Activated gamma-delta T cell (primary cell): Measurements from ENCODE around the gene WDR13.
"Not testable (repeated sequence)": the region's sequence is repeated elsewhere in the genome, so short reads cannot be mapped to it uniquely, and the experiment has no call there.

Source experiments
- DNase-seq: peaks from one replicate; lab custom pipeline; 2025; lab: John Stamatoyannopoulos, UW

WDR13 gene

GRCh38 chrX:48595929-48596328 is 1.4 kb upstream of the WDR13 start:
- no peak for DNase-seq

- DNase-seq: no peak
Observed at GRCh38 chrX:48598614-48599013, 1.3 kb downstream of the WDR13 start.

- no peak for DNase-seq
Observed at GRCh38 chrX:48599341-48599740, 2.0 kb downstream of the WDR13 start.

- DNase-seq: no peak
Observed at GRCh38 chrX:48600226-48600625, 2.9 kb downstream of the WDR13 start.

GRCh38 chrX:48601741-48602394 is 4.6 kb downstream of the WDR13 start:
- no peak for DNase-seq

DNA sequence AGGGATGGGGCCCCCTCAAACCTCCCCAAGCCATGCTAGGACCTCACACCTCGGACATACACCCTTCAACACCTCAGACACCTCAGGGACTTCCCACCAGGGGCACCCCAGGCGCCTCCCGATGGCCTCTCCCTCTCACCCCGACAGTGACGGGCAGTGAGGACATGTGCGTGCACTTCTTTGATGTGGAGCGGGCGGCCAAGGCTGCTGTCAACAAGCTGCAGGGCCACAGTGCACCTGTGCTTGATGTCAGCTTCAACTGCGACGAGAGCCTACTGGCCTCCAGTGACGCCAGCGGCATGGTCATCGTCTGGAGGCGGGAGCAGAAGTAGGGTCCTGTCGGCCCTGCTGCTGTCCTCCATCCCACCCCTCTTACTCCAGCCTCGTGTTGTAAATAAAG is 7.4 kb downstream of the WDR13 start:
- DNase-seq: no peak

GRCh38 chrX:48606091-48606490 is 8.8 kb downstream of the WDR13 start:
- DNase-seq: no peak

GRCh38 chrX:48611703-48612102 is 14.4 kb downstream of the WDR13 start:
- DNase-seq: no peak

DNA sequence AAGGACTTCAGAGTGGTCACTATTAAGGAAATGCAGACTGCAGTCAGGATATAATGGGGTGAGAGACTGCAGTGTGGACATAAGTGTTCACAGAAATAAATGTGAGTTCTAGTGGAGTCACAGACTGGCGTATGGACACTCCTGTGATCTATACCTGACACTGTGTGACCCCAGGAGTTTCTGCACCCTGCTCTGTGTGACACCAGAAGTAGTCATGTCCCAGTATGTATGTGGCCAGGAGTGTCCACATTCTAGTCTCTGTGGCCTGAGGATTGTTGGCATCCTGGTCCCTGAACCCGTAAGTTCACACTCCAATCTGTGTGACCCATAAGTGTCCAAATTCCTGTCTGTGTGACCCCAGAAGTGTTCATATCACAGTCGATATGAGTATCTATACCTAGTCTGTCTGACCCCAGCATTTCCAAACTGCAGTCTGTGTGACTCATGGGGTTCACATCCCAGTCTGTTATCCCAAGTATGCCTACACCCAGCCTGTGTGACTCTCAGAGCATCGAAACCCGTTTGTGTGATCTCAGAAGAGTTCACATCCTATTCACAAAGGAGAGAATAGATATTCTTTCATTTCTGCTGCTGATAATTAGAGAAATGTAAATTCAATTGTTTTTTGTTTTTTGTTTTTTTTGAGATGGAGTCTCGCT is 16.3 kb downstream of the WDR13 start:
- DNase-seq: no peak

DNA sequence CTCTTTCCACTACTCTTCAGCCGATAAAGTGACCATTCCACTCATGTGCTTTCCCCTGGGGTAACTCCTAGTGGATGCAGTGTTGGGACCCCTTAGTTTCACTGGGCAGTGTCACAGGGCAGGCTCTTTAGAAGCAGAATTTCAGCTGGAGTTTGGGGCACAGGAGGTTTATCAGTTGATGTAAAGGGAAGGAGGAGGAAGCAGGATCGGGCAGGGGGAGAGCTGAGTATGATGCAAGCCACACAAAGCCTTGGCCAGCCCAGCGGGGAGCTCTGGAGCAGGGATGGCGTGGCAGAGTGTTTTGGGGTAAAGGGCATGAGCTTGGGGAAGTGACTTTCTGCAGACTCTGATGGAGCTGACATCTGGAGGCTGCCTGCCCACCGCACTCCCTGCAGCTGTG is 19.3 kb downstream of the WDR13 start:
- DNase-seq: no peak

- no peak for DNase-seq
Observed at GRCh38 chrX:48617542-48618340, 20.4 kb downstream of the WDR13 start.

GRCh38 chrX:48626401-48627298 is 29.4 kb downstream of the WDR13 start:
- no peak for DNase-seq

DNA sequence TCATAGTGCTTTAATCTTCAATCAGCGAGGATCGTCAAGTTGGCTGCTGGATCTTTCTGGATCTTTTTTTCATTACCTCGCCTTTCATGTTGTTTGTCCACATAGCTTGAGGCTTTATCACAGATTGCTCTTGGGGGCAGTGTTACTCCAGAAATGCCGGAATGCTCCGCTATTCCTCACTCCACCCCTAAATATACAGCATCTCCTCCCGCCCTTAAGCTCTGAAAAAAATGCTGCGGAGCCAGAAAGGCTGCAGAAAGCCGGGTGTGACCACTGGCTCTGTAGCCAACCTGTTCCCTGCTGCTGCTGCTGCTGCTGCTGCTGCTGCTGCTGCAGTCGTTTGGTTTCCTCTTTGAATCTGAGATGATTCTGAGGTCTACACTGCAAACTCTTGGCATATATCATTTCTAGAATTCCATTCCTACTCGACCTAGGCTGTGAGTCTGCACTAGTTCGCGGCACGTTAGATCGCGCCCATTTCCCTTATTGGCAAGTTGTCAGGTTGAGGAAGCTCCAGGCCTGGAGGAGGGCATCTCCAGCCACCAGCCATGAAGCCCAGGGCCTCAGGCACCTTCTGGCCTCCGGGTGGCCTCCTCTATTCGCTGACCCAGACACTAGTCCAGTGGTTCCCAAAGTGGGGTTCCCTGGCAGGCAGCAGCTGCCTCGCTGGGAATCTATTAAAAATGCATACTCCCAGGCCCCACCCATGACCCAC is 34.2 kb downstream of the WDR13 start:
- DNase-seq: no peak

- DNase-seq: no peak
Observed at GRCh38 chrX:48632207-48632606, 34.9 kb downstream of the WDR13 start.

GRCh38 chrX:48636301-48636700 is 39.0 kb downstream of the WDR13 start:
- DNase-seq: no peak

DNA sequence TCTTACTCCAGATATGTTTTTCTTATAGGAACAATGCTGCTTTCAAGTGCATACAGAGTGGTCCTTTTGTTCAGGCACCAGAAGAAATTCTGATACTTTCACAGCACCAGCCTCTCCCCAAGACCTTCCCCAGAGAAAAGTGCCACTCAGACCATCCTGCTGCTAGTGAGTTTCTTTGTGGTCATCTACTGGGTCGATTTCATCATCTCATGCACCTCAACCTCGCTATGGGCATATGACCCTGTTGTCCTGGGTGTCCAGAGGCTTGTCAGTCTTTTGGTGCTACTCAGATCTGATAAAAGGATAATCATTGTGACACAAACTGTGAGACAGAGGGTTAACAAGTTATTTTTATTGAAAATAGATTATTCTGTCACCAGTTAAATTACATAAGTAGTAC is 39.5 kb downstream of the WDR13 start:
- DNase-seq: no peak

DNA sequence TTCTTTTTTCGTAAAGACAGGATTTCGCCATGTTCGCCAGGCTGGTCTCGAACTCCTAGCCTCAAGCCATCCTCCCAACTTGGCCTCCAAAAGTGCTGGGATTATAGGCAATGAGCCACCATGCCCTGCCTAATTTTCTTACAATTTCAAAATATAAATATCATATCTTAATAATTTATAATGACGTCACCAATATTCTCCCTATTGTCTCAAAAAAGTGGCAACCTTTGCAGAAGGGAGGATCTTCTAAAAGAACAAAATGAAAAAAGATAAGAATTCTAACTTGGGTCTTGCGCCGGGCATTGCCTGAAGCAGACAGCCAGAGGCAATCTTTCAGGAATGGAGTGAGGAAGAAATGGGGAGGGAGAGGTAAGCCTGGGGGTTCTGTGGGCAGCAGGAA is 48.4 kb downstream of the WDR13 start:
- no peak for DNase-seq

GRCh38 chrX:48648336-48648751 is 51.1 kb downstream of the WDR13 start:
- DNase-seq: no peak

DNA sequence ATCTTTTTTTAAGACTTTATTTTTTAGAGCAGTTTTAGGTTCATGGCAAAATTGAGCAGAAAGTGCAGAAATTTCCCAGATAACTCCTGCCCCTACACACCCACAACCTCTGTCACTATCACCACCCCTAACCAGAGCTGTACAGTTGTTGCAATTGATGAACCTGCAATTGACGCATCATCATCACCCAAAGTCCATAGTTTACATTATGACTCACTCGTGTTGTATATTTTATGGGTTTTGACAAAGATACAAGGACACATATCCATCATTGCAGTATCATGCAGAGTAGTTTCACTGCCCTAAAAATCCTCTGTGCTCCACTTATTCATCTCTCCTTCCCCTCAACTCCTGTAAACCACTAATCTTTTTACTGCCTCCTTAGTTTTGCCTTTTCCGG is 51.8 kb downstream of the WDR13 start:
- DNase-seq: no peak

- not testable (repeated sequence) for DNase-seq
Observed at GRCh38 chrX:48652055-48652579, 54.8 kb downstream of the WDR13 start.

DNA sequence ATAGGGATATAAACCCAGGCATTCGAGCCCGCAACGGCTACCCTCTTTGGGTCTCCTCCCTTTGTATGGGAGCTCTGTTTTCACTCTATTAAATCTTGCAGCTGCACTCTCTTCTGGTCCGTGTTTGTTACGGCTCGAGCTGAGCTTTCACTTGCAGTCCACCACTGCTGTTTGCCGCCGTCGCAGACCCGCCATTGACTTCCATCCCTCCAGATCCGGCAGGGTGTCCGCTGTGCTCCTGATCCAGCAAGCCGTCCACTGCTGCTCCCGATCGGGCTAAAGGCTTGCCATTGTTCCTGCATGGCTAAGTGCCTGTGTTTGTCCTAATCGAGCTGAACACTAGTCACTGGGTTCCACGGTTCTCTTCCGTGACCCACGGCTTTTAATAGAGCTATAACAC is 57.5 kb downstream of the WDR13 start:
- not testable (repeated sequence) for DNase-seq
